HEK293 (cell line): Measurements from ENCODE around the gene PSMB11.

Experiments
- ZFHX2 ChIP-seq: fragments of 450-650 bp; formaldehyde crosslinking; conservative IDR thresholded peaks from 2 replicates; pipeline ENCODE4 v1.5.1; 2016; ENCODE audit warnings: missing biosample characterization, missing genetic modification characterization
- ZFP3 ChIP-seq: fragments of 450-650 bp; formaldehyde crosslinking; IDR thresholded peaks from 2 replicates; pipeline ENCODE4 v1.5.1; 2016; ENCODE audit warnings: low read depth, missing biosample characterization, missing genetic modification characterization
- ZFP41 ChIP-seq: fragments of 450-650 bp; formaldehyde crosslinking; IDR thresholded peaks from 2 replicates; pipeline ENCODE4 v1.5.1; 2016; ENCODE audit warnings: missing biosample characterization, missing genetic modification characterization, borderline replicate concordance
- ZNF132 ChIP-seq: fragments of 450-650 bp; formaldehyde crosslinking; IDR thresholded peaks from 2 replicates; pipeline ENCODE4 v1.5.1; 2017; ENCODE audit warnings: missing biosample characterization, missing genetic modification characterization, borderline replicate concordance
- ZNF138 ChIP-seq: fragments of 450-650 bp; formaldehyde crosslinking; IDR thresholded peaks from 2 replicates; pipeline ENCODE4 v1.5.1; 2016; ENCODE audit warnings: missing biosample characterization, missing genetic modification characterization, borderline replicate concordance
- ZNF18 ChIP-seq: fragments of 450-650 bp; formaldehyde crosslinking; IDR thresholded peaks from 2 replicates; pipeline ENCODE4 v1.5.1; 2016; ENCODE audit warnings: missing biosample characterization, missing genetic modification characterization
- ZNF202 ChIP-seq: fragments of 450-650 bp; formaldehyde crosslinking; IDR thresholded peaks from 2 replicates; pipeline ENCODE4 v1.5.1; 2016; ENCODE audit warnings: missing biosample characterization, missing genetic modification characterization, borderline replicate concordance
- ZNF214 ChIP-seq: fragments of 450-650 bp; formaldehyde crosslinking; IDR thresholded peaks from 2 replicates; pipeline ENCODE4 v1.5.1; 2017; ENCODE audit warnings: missing biosample characterization, mild to moderate bottlenecking, missing genetic modification characterization, borderline replicate concordance
- ZNF26 ChIP-seq: fragments of 450-650 bp; formaldehyde crosslinking; IDR thresholded peaks from 2 replicates; pipeline ENCODE4 v1.5.1; 2016; ENCODE audit warnings: missing biosample characterization, missing genetic modification characterization
- ZNF280D ChIP-seq: fragments of 450-650 bp; formaldehyde crosslinking; IDR thresholded peaks from 2 replicates; pipeline ENCODE4 v1.5.1; 2016; ENCODE audit warnings: missing biosample characterization, missing genetic modification characterization
- ZNF292 ChIP-seq: fragments of 450-650 bp; formaldehyde crosslinking; IDR thresholded peaks from 2 replicates; pipeline ENCODE4 v1.5.1; 2016; ENCODE audit warnings: low read depth, missing biosample characterization, missing genetic modification characterization, borderline replicate concordance
- ZNF37A ChIP-seq: fragments of 450-650 bp; IDR thresholded peaks from 2 replicates; pipeline ENCODE4 v1.5.1; 2018; ENCODE audit warnings: missing biosample characterization, missing genetic modification characterization
- ZNF398 ChIP-seq: fragments of 450-650 bp; formaldehyde crosslinking; IDR thresholded peaks from 2 replicates; pipeline ENCODE4 v1.5.1; 2017; ENCODE audit warnings: missing biosample characterization, missing genetic modification characterization
- ZNF624 ChIP-seq: fragments of 450-650 bp; formaldehyde crosslinking; IDR thresholded peaks from 2 replicates; pipeline ENCODE4 v1.5.1; 2017; ENCODE audit warnings: missing biosample characterization, missing genetic modification characterization
- ZNF654 ChIP-seq: fragments of 450-650 bp; formaldehyde crosslinking; IDR thresholded peaks from 2 replicates; pipeline ENCODE4 v1.5.1; 2016; ENCODE audit warnings: low read depth, missing biosample characterization, missing genetic modification characterization
- ZNF768 ChIP-seq: fragments of 450-650 bp; formaldehyde crosslinking; IDR thresholded peaks from 2 replicates; pipeline ENCODE4 v1.5.1; 2018; ENCODE audit warnings: missing biosample characterization, mild to moderate bottlenecking, missing genetic modification characterization
- ZSCAN30 ChIP-seq: fragments of 450-650 bp; IDR thresholded peaks from 2 replicates; pipeline ENCODE4 v1.5.1; 2018; ENCODE audit warnings: missing biosample characterization, mild to moderate bottlenecking, missing genetic modification characterization, moderate library complexity
- TF ChIP-seq, protein P1 (sequence below): fragments of 450-650 bp; formaldehyde crosslinking; IDR thresholded peaks from 2 replicates; pipeline ENCODE4 v1.5.1; 2016; ENCODE audit warnings: missing biosample characterization, missing genetic modification characterization, borderline replicate concordance
- TF ChIP-seq, protein P2 (sequence below): fragments of 450-650 bp; formaldehyde crosslinking; IDR thresholded peaks from 2 replicates; pipeline ENCODE4 v1.5.1; 2016; ENCODE audit warnings: missing biosample characterization, missing genetic modification characterization

PSMB11 gene

GRCh38 chr14:23057757-23058653, 16.0 kb downstream of the PSMB11 start (continued):
- peak; percentile 48 for TF ChIP-seq ZNF398 (tag by site-specific recombination)
- TF ChIP-seq ZNF768 (tag by site-specific recombination) = no peak
- no peak for TF ChIP-seq ZNF37A (tag by site-specific recombination)
- no peak for TF ChIP-seq ZNF138 (tag by site-specific recombination)
- no peak for TF ChIP-seq ZNF280D
- TF ChIP-seq ZFP3 = no peak
- TF ChIP-seq ZNF26 = no peak
- 0 out of 2 replicates have a peak, but pooled peaks have one; percentile 37 for TF ChIP-seq ZFHX2 (tag by site-specific recombination)
- no peak for TF ChIP-seq ZNF292 (tag by site-specific recombination)
- TF ChIP-seq ZSCAN30 (tag by site-specific recombination) = no peak
- no peak for TF ChIP-seq ZNF214 (tag by site-specific recombination)
- peak; percentile 63 for TF ChIP-seq ZNF654 (tag by site-specific recombination)
- TF ChIP-seq, protein P1, sequence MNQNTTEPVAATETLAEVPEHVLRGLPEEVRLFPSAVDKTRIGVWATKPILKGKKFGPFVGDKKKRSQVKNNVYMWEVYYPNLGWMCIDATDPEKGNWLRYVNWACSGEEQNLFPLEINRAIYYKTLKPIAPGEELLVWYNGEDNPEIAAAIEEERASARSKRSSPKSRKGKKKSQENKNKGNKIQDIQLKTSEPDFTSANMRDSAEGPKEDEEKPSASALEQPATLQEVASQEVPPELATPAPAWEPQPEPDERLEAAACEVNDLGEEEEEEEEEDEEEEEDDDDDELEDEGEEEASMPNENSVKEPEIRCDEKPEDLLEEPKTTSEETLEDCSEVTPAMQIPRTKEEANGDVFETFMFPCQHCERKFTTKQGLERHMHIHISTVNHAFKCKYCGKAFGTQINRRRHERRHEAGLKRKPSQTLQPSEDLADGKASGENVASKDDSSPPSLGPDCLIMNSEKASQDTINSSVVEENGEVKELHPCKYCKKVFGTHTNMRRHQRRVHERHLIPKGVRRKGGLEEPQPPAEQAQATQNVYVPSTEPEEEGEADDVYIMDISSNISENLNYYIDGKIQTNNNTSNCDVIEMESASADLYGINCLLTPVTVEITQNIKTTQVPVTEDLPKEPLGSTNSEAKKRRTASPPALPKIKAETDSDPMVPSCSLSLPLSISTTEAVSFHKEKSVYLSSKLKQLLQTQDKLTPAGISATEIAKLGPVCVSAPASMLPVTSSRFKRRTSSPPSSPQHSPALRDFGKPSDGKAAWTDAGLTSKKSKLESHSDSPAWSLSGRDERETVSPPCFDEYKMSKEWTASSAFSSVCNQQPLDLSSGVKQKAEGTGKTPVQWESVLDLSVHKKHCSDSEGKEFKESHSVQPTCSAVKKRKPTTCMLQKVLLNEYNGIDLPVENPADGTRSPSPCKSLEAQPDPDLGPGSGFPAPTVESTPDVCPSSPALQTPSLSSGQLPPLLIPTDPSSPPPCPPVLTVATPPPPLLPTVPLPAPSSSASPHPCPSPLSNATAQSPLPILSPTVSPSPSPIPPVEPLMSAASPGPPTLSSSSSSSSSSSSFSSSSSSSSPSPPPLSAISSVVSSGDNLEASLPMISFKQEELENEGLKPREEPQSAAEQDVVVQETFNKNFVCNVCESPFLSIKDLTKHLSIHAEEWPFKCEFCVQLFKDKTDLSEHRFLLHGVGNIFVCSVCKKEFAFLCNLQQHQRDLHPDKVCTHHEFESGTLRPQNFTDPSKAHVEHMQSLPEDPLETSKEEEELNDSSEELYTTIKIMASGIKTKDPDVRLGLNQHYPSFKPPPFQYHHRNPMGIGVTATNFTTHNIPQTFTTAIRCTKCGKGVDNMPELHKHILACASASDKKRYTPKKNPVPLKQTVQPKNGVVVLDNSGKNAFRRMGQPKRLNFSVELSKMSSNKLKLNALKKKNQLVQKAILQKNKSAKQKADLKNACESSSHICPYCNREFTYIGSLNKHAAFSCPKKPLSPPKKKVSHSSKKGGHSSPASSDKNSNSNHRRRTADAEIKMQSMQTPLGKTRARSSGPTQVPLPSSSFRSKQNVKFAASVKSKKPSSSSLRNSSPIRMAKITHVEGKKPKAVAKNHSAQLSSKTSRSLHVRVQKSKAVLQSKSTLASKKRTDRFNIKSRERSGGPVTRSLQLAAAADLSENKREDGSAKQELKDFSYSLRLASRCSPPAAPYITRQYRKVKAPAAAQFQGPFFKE (tag by site-specific recombination) = no peak
- no peak for TF ChIP-seq ZNF202 (tag by site-specific recombination)
- TF ChIP-seq, protein P2, sequence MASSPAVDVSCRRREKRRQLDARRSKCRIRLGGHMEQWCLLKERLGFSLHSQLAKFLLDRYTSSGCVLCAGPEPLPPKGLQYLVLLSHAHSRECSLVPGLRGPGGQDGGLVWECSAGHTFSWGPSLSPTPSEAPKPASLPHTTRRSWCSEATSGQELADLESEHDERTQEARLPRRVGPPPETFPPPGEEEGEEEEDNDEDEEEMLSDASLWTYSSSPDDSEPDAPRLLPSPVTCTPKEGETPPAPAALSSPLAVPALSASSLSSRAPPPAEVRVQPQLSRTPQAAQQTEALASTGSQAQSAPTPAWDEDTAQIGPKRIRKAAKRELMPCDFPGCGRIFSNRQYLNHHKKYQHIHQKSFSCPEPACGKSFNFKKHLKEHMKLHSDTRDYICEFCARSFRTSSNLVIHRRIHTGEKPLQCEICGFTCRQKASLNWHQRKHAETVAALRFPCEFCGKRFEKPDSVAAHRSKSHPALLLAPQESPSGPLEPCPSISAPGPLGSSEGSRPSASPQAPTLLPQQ (tag by site-specific recombination) = no peak; the same call in none of the 2 replicates
- no peak for TF ChIP-seq ZNF624
- no peak for TF ChIP-seq ZNF132 (tag by site-specific recombination)
- no peak for TF ChIP-seq ZFP41 (tag by site-specific recombination)
- TF ChIP-seq ZNF18 = no peak
